B cell (primary cell): ENCODE measurements around the gene NAB2. TPM values are rescaled to one million over a fixed set of nuclear protein-coding genes. Genes with fewer than 3 reads are reported as not detected.

ENCODE experiments used
- ATAC-seq: fragments of 200-7000 bp; cut with Tn5 transposase; one replicate; pipeline ENCODE4 v1.10.0; 2021; ENCODE audit warnings: low read depth, mild to moderate bottlenecking, moderate number of reproducible peaks, moderate library complexity
- CTCF ChIA-PET: fragments of 350-600 bp; sonication (Branson Sonifier 250); formaldehyde crosslinking; loops from one replicate; lab custom pipeline; 2021; ENCODE audit warnings: antibody characterized with exemption, inconsistent platforms; lab: Charles Lee
- POLR2A ChIA-PET: fragments of 350-600 bp; sonication (Branson Sonifier 250); formaldehyde crosslinking; loops from one replicate; lab custom pipeline; 2021; ENCODE audit warnings: antibody characterized with exemption; lab: Charles Lee
- DNase-seq: peaks from one replicate; pipeline ENCODE4 v3.0.0; 2013
- H2AFZ ChIP-seq: 2 replicates; pipeline ENCODE4 v1.6.1; 2012; ENCODE audit warnings: mild to moderate bottlenecking, low read depth, low read length; ENCODE audit not compliant: insufficient read depth, poor library complexity, severe bottlenecking
- H3K27ac ChIP-seq, 2 donors: 1 replicate in 1 of 2; 2 replicates in 1 of 2; pipeline ENCODE4 v1.5.1; 2012 to 2013; ENCODE audit warnings: low read length in 2 of 2, mild to moderate bottlenecking in 2 of 2, moderate library complexity in 1 of 2
- H3K27me3 ChIP-seq, 4 experiments: fragments of 200-600 bp in 1 of 4; sonication (generic) in 1 of 4; replicated peaks in 1 of 4; 1 replicate in 2 of 4; 2 replicates in 2 of 4; pipeline versions ENCODE4 v1.6.1 to v1.7.0; 2013 to 2016; ENCODE audit warnings: low read length in 3 of 4, mild to moderate bottlenecking in 2 of 4, mixed read lengths in 1 of 4, moderate library complexity in 1 of 4; ENCODE audit not compliant: insufficient read depth in 4 of 4, control insufficient read depth in 3 of 4; ENCODE audit errors: control extremely low read depth in 1 of 4
- H3K36me3 ChIP-seq, 2 experiments: replicated peaks in 1 of 2; 1 replicate in 1 of 2; 2 replicates in 1 of 2; pipeline versions ENCODE4 v1.6.1 to v1.7.1; 2013; ENCODE audit warnings: low read length in 1 of 2; ENCODE audit not compliant: insufficient read depth in 2 of 2, control insufficient read depth in 1 of 2; ENCODE audit errors: control extremely low read depth in 1 of 2, extremely low read depth in 1 of 2
- H3K4me1 ChIP-seq, 2 donors: fragments of 200-600 bp in 1 of 2; sonication (generic) in 1 of 2; 1 replicate in 1 of 2; 2 replicates in 1 of 2; pipeline versions ENCODE4 v1.5.1 to v1.6.1; 2013 to 2017; ENCODE audit warnings: low read length in 2 of 2; ENCODE audit not compliant: control insufficient read depth in 2 of 2, insufficient read depth in 2 of 2
- H3K4me2 ChIP-seq: replicated peaks from 2 replicates; pipeline ENCODE3; 2012; ENCODE audit warnings: mild to moderate bottlenecking, low read depth, low read length; ENCODE audit not compliant: poor library complexity, severe bottlenecking
- H3K4me3 ChIP-seq, 5 experiments: fragments of 200-600 bp in 1 of 5; sonication (generic) in 1 of 5; 1 replicate in 3 of 5; 2 replicates in 2 of 5; pipeline versions ENCODE4 v1.5.1 to v1.7.0; 2011 to 2016; ENCODE audit warnings: low read length in 4 of 5, mild to moderate bottlenecking in 4 of 5, low read depth in 2 of 5, control low read depth in 1 of 5, moderate library complexity in 1 of 5; ENCODE audit not compliant: insufficient read depth in 1 of 5; ENCODE audit errors: control extremely low read depth in 1 of 5, extremely low read depth in 1 of 5
- H3K79me2 ChIP-seq: fragments of 200-600 bp; sonication (generic); one replicate; pipeline ENCODE4 v1.6.0; 2016; ENCODE audit warnings: low read length; ENCODE audit not compliant: control insufficient read depth, insufficient read depth
- H3K9ac ChIP-seq: fragments of 200-600 bp; sonication (generic); 2 replicates; pipeline ENCODE4 v1.6.1; 2017; ENCODE audit warnings: mild to moderate bottlenecking, low read length, moderate library complexity
- H3K9me3 ChIP-seq, 3 donors: one replicate each; pipeline versions ENCODE4 v1.6.1 to v1.7.1; 2013; ENCODE audit warnings: low read length in 2 of 3; ENCODE audit not compliant: control insufficient read depth in 2 of 3, insufficient read depth in 1 of 3; ENCODE audit errors: control extremely low read depth in 1 of 3
- H4K20me1 ChIP-seq: 2 replicates; pipeline ENCODE4 v1.6.0; 2012; ENCODE audit warnings: mild to moderate bottlenecking, low read length; ENCODE audit not compliant: insufficient read depth, control insufficient read depth, poor library complexity, severe bottlenecking
- H3K27ac Mint-ChIP-seq: one replicate; pipeline ENCODE4 v1.8.0; 2021; ENCODE audit warnings: mixed read lengths
- H3K27me3 Mint-ChIP-seq: one replicate; pipeline ENCODE4 v1.8.0; 2021; ENCODE audit warnings: mixed read lengths
- H3K4me1 Mint-ChIP-seq: one replicate; pipeline ENCODE4 v1.8.0; 2021; ENCODE audit warnings: mixed read lengths
- H3K4me3 Mint-ChIP-seq: one replicate; pipeline ENCODE4 v1.8.0; 2021; ENCODE audit warnings: mixed read lengths
- H3K9me3 Mint-ChIP-seq: one replicate; pipeline ENCODE4 v1.8.0; 2022; ENCODE audit warnings: mixed read lengths; ENCODE audit not compliant: insufficient read depth
- CTCF ChIP-seq: fragments of 200-600 bp; IDR thresholded peaks from one replicate; pipeline ENCODE4 v1.8.0; 2022; ENCODE audit warnings: antibody characterized with exemption, mild to moderate bottlenecking
- EZH2 ChIP-seq: IDR thresholded peaks from 2 replicates; pipeline ENCODE4 v1.6.1; 2012; ENCODE audit warnings: borderline replicate concordance, low read depth, mild to moderate bottlenecking, moderate library complexity, low read length; ENCODE audit not compliant: insufficient read depth, poor library complexity, severe bottlenecking
- WGBS: methylation state at CpG from one replicate; pipeline ENCODE4 v1.1.5; 2013; ENCODE audit warnings: missing lambda C conversion rate; ENCODE audit not compliant: insufficient coverage; 5-methylcytosine and 5-hydroxymethylcytosine counted together
- intact Hi-C: fragments of 100-400 bp; cut with micrococcal nuclease; formaldehyde crosslinking; loops from one replicate; pipeline ENCODE4 v1.10.0; 2022
- polyA plus RNA-seq: library from polyadenylated mRNA; depleted of rRNA; stranded (reverse); fragments of >200 nt; gene quantifications from 2 replicates; pipeline ENCODE4 v1.2.3, GENCODE V29; 2012
- total RNA-seq, 2 donors: library from RNA; stranded (reverse); fragments of 120-200 nt in 1 of 2; gene quantifications; 1 replicate in 1 of 2; 2 replicates in 1 of 2; pipeline versions ENCODE4 v1.2.3 to v1.2.4, GENCODE V29; 2013 to 2022

Gene NAB2
- total and polyA plus RNA-seq, 2 donors (not counting 1 experiment from before 2014, with no cell fraction given) = 6.7 to 52.1 TPM

- Histone ChIP-seq H3K27ac (no peak overlapping the region), H3K4me1 (peaks cover 0 to 4% of the 10 kb centered on the region in 2 donors), H3K79me2 (no peaks in the 10 kb centered on the region), H2AFZ (no peak overlapping the region), H4K20me1 (no peaks in the 10 kb centered on the region), H3K9me3 (no peaks in the 10 kb centered on the region), H3K4me2 (no peak overlapping the region), H3K4me3 (no peak overlapping the region), H3K27me3 (no peaks in the 10 kb centered on the region), H3K36me3 (no peaks in the 10 kb centered on the region), H3K9ac (no peak overlapping the region)
- no peak for DNase-seq
- intact Hi-C loops = no loop called here
- no CpG with 5 or more reads among the region's 4 CpGs for WGBS
- Mint-ChIP-seq H3K27ac (no peak overlapping the region), H3K4me1 (peaks cover under 1% of the 10 kb centered on the region), H3K27me3 (no peaks in the 10 kb centered on the region), H3K9me3 (no peaks in the 10 kb centered on the region), H3K4me3 (no peak overlapping the region)
- ChIA-PET CTCF (interaction anchor here (2.4 kb wide), 1 partner anchor 20 kb away, joined by 10 read pairs; no protein-coding TSS in a partner anchor), POLR2A (no interaction called here)
- TF ChIP-seq CTCF = no peak
- TF ChIP-seq EZH2 = no peak
- no peak for ATAC-seq
Measured at GRCh38 chr12:57040211-57040610, 48.7 kb upstream of the NAB2 start.

- H3K27me3 Mint-ChIP-seq = no peaks in the 10 kb centered on the region
- H3K27ac Mint-ChIP-seq = no peak overlapping the region
- Histone ChIP-seq H3K9me3 (no peaks in the 10 kb centered on the region), H3K9ac (no peak overlapping the region), H2AFZ (no peak overlapping the region), H3K27ac (no peak overlapping the region), H3K4me1 (peaks cover 0 to 4% of the 10 kb centered on the region in 2 donors), H3K4me3 (no peak overlapping the region), H3K36me3 (no peaks in the 10 kb centered on the region), H4K20me1 (no peaks in the 10 kb centered on the region), H3K27me3 (no peaks in the 10 kb centered on the region), H3K79me2 (no peaks in the 10 kb centered on the region), H3K4me2 (no peak overlapping the region)
- H3K4me1 Mint-ChIP-seq = peaks cover 3% of the 10 kb centered on the region
- DNase-seq = no peak
- no peak overlapping the region for H3K4me3 Mint-ChIP-seq
- ChIA-PET CTCF (interaction anchor here (0.6 to 2.4 kb wide), 2 partner anchors 15 to 19 kb away, joined by 3 to 10 read pairs; no protein-coding TSS in a partner anchor), POLR2A (no interaction called here)
- TF ChIP-seq CTCF (no peak), EZH2 (no peak)
- ATAC-seq = no peak
- no peaks in the 10 kb centered on the region for H3K9me3 Mint-ChIP-seq
- WGBS = 86% methylated on average over 1 of the region's 2 CpGs
- intact Hi-C loops = no loop called here
Measured at GRCh38 chr12:57040750-57041149, 48.2 kb upstream of the NAB2 start.
